GM21825 (cell line): Measurements from ENCODE around the gene PCDHAC2.

ENCODE experiments used
- ATAC-seq: cut with Tn5 transposase; IDR thresholded peaks from one replicate; pipeline ENCODE4 v1.9.1; 2021; ENCODE audit warnings: mild to moderate bottlenecking, moderate library complexity; ENCODE audit not compliant: unreplicated experiment

PCDHAC2 gene

DNA sequence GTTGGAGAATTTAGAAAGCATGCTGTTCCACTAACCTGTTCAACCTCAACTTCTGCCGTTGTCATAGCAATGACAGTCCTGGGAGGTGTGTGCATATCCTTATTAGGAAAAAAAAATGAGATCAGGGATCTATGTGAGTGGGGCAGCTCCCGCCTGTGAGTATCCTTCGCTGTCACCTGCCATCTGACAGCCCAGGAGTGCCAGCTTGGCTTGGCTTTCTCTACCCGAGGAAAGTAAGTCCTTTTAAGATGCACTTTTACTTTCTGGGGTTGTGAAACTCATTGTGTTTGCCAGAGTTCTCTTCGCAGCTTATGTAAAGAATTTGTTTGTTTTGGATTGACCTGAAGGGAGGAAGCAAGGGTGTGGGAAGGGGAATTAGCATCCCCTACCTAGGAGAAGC lies 21.8 kb downstream of the PCDHAC2 start:
- no peak for ATAC-seq

GRCh38 chr5:140988608-140989007 lies 22.3 kb downstream of the PCDHAC2 start:
- no peak for ATAC-seq

- no peak for ATAC-seq
These were observed 23.2 kb downstream of the PCDHAC2 start for GRCh38 chr5:140989254-140990020.

DNA sequence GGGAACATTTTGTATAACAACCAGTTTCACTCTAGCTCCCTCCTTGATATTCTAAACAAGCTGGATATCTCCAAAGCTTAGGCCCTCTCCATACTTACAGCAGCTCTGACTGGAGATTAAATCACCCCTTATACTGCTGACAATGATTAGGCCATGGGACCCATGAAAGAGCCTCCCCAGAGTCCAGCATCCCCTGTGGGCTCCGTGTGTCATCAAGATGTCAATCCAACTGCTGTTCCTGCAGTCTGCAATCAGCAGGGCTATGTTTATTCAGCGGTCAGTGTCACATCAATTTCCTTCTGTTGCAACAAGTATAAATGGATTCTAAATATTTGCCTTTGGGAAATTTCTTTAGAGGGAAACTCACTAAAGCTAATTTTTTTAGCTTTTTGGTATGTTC lies 26.6 kb downstream of the PCDHAC2 start:
- no peak for ATAC-seq

GRCh38 chr5:140996060-140996459 lies 29.8 kb downstream of the PCDHAC2 start:
- ATAC-seq = no peak

DNA sequence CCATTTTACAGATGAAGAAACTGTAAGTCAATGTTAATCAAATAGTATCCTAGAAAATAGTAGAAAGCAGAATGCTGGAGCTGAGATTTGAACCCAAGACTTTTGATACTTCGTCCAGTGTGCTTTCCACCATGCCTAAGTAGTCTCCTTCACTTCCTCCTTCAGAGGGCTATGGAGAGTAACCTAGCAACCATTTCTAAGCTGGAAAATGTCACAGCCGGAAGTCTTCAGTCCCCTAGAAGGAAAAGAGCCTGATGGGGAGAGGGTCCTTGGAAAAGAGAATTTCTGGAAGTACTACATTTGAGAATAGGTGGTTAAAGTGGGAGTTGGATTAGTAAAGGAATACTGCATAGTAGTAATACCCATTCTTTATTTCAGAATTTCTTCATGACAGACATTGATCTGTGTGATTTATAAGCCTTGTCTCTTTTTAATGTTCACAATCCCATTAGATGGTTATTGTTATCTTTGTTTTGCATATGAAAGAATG lies 32.7 kb downstream of the PCDHAC2 start:
- ATAC-seq = no peak

DNA sequence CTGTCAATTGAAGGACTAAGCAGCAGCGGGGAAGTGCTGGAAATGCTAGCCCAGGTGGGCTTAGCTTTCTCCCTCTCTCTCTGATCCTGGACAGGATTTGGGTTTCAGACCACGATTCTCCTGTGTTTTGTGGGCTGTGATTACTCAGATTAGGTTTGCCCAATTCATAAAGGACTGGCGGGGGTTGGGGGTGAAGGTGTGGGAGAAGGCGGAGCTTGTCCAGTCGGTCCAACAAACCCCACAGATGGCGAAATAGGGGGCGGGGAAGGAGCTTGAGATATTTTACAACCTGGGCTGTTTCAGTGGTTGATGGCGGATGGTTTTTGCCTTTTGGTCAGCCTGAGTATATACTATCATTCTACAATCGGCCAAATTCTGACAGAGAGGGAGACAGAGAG lies 35.2 kb downstream of the PCDHAC2 start:
- ATAC-seq = no peak

GRCh38 chr5:141001844-141002604 lies 35.7 kb downstream of the PCDHAC2 start:
- ATAC-seq = no peak

GRCh38 chr5:141002605-141002965 lies 36.3 kb downstream of the PCDHAC2 start:
- no peak for ATAC-seq

DNA sequence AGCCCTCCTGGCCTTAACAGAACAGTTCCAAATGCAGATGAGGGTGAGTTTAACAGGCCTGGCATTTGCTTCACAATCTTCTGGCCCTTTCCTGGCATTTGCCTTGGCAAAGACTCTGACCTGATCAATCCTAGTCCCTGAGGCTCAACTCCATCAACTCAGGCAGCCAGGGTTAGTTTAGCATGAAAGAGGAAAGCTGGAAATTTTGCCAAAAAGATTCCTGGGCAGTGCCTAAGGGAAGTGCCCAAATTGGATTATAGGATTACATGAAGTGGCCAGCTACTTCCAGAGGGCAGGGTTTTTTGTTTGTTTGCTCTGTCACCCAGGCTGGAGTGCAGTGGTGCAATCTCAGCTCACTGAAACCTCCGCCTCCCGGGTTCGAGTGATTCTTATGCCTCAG lies 36.8 kb downstream of the PCDHAC2 start:
- no peak for ATAC-seq

DNA sequence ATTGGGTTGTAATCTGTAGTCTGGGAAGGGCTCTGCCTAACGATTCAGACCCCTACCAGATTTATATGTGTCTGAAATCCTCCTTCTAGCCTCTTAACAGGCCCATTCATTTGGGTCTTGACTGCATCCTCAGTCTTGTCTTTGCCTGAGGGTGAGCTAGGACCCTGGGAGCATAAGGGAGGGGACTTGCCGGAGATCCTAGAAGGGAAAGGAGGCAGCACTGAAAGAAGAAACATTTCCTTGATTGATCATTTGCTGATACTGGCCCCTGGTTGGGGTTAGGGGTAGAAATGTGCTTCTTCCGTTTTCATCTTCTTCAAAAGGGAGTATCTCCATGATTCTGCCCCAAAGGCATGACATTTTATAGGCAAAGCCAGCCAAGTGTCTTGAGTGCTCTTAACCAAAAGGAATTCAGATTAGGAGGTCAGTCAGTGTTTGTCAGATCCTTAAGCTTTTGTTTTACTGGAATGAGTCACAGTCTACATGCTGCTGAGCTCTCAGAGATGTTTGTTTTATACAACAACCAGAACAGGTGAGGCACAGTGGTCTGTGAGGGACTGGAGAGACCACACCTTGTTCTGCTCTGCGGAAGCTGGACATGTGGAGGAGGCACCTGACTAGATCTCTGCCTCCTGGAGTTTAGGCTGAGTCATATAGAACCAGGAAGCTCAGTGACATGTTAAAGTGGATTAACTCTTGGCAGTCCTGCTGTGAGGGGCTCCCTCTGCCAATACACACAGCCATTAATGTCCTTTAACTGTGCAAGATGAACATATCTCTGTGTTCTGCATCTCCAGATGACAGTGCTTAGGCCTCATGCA lies 37.7 kb downstream of the PCDHAC2 start:
- ATAC-seq = no peak

- no peak for ATAC-seq
These were observed 41.5 kb downstream of the PCDHAC2 start for GRCh38 chr5:141007791-141008190.

DNA sequence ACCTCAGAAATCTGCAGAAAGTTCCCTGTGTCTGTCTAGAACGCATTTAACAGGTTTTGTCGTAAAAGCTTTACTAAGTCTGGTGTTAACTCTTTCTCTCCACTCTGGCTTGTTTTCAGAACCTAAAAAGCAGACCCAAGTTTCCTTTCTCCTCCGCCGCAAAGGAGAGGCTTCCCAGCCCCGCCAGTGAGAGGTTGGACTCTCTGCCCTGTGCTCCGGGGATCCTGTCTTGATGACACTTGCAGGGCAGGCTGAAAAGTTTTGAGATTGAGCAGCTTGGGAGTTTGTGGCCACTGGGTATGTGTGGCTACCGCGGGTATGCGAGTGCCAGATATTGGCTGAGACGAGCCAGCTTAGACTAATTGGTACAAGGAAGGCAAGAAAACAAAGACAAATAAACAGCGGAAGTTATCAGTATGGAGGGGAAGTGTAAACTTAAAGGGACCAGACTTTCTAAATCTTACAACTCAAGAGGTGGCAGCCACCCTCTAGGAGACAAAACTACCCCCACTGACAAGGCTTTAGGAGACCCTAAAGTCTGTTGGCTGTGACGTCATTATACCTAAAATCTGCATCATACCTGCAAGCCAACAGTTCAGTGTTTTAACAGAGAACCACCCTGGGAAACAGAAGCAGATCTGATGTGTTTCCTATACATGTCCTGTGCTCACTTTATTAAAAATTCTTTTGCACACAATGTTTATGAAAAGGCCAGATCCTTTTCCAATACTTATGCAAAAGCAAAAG lies 43.9 kb downstream of the PCDHAC2 start:
- ATAC-seq = no peak

DNA sequence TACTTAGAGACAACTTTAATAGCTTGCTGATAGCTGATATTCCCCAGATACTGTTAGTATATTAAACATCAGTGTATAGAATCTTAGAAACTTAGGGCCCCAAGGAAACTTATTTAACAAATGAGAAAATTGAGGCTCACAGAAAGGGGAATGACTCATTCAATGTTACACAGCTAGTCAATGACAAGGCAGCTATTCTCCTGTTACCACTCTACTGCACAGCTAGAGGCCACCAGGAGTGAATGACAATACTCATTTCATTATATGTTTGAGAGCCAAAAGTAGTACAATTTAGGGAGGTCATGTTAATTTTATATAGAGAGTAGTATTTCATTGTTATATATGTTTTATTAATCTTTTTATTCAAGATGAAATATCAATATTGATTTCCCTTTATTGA lies 51.7 kb downstream of the PCDHAC2 start:
- no peak for ATAC-seq
